Stimulated activated CD4-positive, alpha-beta T cell treated with anti-CD3 and anti-CD28 coated beads, Interleukin-1b, Interleukin-23, amount 100 ng/mL, for 24 hours (primary cell): ENCODE measurements around the gene LRRC15.

Experiments used
- DNase-seq, 4 experiments: peaks; one replicate each; pipeline ENCODE4 v3.0.0-alpha.2; 2020; ENCODE audit warnings: low read depth in 4 of 4, low spot score in 1 of 4

Gene LRRC15

DNA sequence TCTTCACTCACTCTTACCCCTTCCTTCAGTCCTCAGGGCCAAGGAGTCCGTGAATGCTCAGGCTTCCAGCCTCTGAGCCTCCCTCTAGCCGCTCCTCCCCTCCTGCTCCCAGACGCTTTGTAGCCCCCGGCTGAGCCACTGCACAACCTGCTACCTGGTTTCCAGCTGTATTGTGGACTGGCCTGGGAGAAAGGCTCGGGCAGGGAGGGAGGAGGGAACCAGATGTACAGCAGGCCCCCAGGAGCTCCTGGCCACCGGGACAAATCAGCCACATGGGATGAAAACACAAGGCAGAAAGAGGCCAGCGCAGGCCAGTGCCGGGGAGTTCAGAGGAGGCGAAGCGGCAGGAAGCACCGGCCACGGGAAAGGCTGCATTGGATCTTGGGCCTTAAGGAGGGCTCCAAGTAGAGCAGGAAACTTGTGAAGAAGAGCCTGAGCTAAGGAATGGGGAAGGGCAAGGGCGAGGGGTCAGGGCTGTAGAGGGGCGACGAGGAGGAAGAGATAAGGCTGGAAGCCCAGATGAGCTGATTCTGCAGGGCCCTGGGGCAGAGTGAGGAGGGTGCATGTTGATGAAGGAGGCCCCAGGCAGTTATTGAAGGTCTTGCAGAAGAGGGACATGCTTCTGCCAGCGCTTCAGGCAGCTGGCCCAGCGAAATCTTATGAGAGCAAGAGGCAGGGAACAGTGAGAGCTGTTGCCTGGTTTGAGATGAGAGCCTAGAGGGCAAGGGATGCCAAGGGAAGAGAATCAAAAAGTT is 32.8 kb downstream of the LRRC15 start:
- no peak for DNase-seq

DNA sequence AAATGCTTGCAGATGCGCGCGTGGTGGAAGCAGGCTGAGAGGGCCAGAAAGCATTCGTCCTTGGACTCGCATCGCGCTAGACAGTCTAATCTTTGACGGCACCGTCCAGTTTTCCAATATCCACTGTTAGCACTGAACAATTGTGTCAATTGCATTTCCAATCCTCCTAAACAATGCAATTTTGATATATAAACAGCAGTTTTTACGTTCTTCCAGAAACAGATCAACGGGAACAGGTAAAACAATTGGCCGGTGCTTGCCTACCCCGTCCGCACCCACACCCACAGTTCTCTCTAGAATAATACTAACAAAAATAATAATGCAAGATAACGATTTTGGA is 35.6 kb downstream of the LRRC15 start:
- DNase-seq = no peak

DNA sequence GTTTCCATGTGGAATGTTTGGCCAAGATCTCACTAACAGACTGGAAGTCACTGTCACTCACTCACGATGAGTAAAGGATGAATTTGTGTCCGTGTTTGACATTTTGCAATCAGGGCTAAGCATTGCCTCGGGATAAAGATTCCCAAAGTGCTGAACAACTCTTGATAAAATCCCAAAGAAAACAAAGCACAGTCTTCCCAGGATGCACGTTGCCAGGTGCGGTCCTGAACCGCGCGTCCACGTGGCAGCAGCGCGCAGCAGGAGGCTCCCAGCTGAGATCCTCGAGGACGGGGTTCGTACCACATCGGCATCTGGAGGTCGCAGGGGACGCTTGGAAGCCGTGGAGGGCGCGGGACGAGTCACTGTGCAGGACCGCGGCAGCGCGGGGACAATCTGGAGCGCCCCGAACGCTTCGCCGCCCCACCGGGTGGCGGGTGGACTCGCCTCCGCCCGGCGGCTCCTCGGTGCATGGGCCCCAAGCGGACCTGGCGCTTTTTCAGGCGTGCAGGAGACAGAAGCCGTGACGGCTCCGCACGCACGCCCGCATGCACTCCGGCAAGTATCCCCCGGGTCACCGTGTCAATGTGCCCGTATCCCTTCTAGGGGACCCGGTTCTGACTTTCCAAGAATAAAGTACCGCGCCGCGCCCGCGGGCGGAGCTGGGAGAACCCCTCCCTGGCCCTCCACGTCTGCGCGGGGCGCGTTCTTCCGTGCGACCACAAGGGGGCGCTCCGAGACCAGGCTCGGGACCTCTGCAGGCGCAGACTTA is 36.1 kb downstream of the LRRC15 start:
- DNase-seq = peak; percentile 82 to 93 (median 84)

- DNase-seq = no peak
Measured at GRCh38 chr3:194332858-194333211, 36.7 kb downstream of the LRRC15 start.

DNA sequence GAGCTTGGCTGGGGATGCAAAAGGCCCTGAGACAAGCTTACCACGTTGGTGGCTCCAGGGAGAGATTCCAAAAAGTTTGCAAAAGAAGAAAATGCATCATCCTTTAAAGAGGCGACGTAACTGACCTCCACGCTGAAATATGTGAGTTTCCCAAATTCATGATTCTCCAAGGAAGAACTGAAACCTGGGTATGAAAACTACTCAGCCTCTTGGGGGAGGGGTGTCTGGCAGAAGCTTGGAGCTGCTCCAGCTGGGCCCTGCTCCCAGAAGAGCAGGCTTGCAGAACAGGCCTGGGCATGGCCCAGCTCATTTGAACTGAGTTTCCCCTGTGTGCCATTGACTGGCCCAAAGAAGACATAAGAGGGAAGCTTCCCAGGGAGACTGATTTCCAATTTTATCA is 39.0 kb downstream of the LRRC15 start:
- DNase-seq = no peak

DNA sequence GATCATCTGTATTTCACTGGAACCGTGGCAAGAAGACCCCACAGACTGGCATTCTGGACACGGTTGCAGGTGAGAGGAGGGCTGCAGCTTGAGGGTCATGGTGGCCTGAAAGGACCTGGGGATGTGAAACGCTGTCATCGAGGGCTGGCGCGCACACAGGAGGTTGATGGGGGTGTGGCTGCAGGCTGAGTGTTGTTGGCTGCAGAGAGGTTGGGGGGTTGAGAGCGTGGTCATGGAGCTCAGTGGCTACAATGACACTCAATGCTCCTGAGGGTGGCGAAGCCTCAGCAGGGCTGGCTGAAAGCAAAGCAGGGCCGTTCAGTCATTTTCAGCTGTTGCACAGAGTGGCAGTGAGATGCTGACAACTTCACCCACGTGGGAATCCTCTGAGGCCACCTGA is 39.4 kb downstream of the LRRC15 start:
- no peak for DNase-seq

GRCh38 chr3:194329583-194329965 is 40.0 kb downstream of the LRRC15 start:
- DNase-seq = no peak

DNA sequence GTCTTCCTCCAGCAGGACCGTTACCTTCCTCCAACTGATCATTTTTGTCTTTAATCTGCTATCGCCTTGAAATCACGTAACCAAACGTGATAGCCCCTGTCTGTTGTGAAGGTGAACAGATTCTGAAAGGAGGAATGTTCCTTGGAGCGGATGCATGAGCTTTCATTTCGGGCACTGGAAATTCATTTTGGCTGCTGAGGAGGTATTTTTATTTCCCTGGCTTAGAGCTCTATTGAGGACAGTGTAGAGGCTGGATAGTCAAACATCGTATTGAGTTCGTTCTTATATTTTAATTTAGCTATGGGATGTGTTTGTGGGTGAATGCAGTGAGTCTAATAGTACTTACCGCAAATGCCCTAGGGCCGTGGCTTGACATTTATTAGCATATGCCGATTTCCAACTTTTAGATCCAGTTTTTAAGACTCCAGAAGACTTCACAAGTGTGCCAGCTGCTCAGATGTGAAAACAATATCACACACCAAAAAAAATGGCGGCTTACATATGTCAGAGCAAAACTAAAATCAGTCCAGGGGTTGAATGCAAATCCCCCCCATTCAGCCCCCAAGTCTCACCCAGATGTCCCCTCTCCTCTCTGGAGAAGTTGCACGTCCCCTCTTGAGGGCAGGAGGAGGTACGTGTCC is 40.5 kb downstream of the LRRC15 start:
- no peak for DNase-seq

GRCh38 chr3:194328053-194328657 is 41.4 kb downstream of the LRRC15 start:
- DNase-seq = no peak

DNA sequence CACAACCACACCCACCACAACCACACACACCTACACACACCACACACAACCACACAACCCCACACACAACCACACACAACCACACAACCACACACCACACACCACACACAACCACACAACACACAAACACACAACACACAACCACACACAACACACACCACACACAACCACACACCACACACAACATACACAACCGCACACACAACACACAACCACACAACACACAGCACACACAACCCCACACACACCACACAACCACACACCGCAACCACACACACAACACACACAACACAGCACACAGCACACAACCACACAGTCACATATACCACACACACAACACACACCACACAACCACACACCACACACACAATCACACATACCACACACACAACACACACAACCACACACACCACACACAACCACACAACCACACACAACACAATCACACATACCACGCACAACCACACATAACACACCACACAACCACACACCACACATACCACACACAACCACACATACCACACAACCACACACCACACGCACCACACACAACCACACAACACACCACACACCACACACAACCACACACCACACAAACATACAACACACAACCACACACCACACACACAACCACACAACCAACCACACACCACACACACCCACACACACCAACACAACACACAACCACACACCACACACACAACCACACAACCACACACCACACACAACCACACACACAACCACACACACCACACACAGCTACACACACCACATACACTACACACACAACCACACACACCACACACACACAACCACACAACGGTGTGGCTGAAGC is 42.1 kb downstream of the LRRC15 start:
- DNase-seq = no peak

- no peak for DNase-seq
Measured at GRCh38 chr3:194326968-194327217, 42.6 kb downstream of the LRRC15 start.

GRCh38 chr3:194326192-194326967 is 43.2 kb downstream of the LRRC15 start:
- DNase-seq = no peak

DNA sequence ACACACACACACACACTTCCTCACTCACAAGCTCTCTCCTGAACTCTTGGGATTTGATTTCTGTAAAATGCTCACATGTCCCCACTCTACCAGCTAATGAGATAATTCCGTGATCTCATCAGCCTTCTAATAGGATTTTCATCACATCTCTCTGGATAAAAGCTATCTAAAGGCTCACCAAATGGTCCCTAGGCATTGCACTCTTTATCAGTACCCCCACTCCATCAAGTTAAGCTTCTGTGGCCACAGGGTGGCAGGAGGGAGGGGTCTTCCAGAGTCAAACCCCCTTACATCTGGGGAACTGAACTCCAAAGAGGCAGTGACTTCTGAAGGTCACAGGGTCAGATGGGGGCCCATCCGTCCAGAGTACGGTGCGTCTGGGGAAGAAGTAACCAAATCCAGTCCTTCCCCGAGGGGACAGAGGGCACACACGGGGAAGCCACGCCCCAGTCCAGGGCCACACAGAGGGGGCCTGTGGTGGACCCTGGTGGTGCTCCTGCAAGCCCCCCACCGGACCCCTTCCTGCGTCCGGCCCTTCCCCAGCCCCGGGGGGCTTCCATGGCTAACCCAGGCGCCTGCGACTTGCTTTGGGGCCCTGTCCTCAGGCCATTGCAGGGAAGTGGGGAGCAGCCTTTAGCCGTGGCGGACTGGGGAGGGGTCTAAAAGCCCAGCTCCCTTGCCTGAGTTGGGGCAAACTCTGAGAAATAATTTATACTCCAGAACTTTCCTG is 44.0 kb downstream of the LRRC15 start:
- DNase-seq = no peak

GRCh38 chr3:194324823-194325327 is 44.7 kb downstream of the LRRC15 start:
- no peak for DNase-seq

DNA sequence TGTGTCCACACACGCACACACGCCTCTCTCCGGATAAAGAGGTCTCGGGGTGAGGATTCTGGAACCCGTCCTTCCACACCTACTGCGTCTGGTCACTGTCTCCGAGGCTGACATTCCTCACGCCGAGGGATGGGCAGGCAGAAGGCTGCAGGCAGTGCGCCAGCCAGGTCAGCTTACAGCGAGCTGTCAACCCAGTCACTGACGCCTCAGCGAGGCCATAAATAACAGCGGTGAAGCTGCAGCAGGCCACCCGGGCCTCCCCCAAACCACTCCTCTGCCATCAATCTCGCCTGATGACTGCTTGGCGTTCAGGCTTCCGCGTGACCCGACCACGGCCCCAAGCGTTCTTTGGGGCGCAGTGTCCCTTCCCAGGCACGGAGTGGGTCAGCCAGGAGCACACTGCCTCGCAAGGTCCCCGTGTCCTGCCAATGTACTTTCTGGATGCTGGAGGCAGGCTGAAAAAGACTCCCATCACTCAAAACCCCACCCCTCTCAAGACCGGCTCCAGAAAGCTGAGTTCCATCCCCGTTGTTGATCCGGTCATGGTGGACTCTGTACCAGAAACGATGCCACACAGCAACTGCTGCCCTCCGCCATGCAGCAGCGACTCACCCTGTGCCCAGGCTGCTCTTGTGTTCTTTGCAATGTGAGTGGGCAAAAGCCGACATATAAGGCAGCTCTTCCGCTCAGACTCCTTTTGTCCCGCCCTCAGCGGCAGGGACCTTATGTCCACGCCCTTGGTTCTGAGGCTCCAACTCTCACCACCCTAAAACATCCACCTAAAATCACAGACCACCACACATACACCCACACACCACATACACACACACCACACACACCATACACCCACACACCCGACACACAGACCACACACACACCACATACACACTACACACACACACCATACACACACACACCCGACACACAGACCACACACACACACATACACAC is 45.5 kb downstream of the LRRC15 start:
- no peak for DNase-seq

DNA sequence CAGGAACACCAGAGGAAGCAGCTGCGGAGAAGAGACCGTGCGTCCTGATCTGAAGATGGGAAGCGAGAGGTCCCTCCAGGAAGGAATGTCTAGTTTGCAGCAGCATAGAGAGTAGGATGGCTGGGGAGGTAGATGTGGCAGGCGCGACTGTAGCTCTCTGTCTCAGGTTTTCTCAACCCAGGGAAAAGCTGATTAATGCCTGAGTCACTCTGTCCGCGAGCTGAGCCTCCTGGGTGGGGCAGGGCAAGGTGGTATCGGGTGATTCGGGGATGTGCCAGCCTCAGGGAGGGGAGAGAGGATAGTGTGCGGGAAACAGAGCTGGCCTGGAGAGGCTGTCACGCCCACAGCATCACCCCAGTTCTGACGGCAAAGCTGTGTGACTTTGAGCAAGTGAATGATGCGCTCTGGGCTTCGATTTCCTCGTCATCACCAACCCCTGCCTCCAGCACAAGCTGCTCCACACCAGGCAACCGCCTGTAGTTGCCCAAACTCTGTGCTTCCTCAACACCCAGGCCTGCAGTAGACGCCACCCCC is 46.8 kb downstream of the LRRC15 start:
- no peak for DNase-seq

GRCh38 chr3:194321693-194322640 is 47.6 kb downstream of the LRRC15 start:
- no peak for DNase-seq
